SKM-1 (cell line): ENCODE results near the gene BCL2L1.

ENCODE experiments used
- DNase-seq: peaks from one replicate; lab custom pipeline; 2025; ENCODE audit not compliant: unreplicated experiment; lab: John Stamatoyannopoulos, UW

The BCL2L1 gene

DNA sequence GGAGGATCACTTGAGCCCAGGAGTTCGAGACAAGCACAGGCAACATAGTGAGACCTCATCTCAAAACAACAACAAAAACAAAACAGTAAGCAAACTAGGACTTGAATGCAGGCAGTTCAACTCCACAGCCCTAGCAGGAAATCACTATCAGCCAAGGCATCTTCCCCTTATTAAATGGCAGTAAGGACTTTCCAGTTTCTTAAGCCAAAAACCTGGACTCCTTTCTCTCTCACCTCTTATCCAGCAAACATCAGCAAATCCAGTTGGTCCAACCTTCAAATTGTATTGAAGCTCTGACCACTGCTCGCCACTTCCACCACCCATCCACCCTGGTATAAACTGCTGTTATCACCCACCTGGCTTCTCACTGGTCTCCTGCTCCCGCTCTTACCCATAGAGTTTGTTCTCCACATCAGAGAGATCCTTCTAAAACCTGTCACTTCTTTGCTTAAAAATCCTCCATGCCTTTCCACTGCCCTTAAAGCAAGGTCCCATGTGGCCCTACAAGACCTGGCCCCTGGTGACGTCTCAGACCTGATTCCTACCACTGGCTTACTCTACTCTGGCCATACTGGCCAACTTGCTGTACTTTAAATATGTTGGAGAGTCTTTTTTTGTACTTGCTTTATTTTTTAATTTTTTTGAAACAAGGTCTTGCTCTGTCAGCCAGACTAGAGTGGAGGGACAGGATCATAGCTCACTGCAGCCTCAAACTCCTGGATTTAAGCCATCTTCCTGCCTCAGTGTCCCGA, 27.6 kb downstream of the BCL2L1 start:
- DNase-seq = no peak

DNA sequence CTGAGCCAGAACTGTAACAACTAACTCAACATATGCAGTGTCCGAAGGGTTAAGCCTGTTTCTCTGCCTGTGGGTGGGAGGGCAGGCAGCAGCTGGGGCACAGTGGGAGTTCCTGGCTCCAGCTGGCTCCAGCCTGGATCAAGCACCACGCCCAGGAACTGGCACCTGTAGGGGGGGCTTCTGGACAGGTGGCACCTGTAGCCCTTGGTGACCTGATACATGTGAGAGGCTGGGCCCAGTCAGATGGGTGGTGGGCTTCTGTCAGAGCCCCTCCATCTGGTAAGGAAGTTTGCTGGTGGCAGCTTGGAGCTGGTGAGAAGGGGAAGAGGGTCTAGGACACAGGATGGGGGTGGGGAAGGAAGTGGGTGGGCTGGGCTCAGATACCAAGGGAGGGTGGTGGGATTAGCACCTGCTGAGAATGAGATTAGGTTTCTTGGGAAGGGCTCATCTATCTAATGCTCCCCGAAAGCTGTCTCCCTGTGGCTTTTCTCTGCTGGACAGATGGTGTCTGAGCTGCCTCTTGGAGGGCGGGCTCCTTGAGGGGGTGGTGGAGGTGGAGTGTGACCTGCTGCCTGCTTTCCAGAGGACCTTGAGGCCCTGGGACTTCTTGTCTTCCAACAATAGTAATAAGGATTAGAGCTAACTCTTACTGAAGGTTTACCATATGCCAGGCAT, 28.5 kb downstream of the BCL2L1 start:
- DNase-seq = no peak

DNA sequence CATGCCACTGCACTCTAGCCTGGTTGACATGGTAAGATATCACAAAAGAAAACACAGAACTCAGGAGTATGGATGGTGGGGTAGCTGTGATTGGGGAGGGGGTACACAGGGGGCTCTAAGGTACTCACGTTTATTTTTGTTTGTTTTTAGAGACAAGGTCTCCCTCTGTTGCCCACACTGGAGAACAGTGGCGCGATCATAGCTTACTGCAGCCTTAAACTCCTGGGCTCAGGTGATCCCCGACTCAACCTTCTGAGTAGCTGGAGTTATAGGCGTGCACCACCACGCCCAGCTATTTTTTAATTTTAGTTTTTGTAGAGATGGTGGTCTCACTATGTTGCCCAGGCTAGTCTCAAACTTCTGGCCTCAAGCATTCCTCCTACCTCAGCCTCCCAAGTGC, 29.3 kb downstream of the BCL2L1 start:
- DNase-seq = no peak

DNA sequence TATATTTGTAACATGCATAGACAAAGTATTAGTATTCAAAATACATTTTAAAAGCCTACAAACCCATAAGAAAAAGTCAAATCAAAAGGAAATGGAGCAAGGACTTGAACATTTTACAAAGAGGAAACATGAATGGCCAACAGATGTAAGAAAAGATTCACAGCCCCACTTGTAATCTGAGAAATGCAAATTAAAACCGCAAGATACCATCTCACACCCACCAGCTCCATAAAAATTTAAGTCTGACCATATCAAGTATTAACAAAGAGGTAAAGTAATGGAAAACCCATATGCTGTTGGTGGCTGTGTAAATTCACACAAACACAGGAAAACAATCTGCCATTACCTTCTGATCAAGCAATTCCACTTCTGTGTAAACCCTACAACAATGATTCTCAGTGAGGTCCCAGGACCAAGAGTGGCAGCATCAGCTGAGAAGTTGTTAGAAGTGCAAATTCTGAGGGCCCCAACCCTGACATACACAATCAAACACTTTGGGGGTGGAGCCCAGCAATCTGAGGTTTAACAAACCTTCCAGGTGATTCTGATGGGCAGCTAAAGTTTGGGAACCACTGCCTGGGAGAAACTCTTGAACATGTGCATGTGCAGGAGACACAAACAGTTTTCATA, 30.9 kb downstream of the BCL2L1 start:
- DNase-seq = no peak

DNA sequence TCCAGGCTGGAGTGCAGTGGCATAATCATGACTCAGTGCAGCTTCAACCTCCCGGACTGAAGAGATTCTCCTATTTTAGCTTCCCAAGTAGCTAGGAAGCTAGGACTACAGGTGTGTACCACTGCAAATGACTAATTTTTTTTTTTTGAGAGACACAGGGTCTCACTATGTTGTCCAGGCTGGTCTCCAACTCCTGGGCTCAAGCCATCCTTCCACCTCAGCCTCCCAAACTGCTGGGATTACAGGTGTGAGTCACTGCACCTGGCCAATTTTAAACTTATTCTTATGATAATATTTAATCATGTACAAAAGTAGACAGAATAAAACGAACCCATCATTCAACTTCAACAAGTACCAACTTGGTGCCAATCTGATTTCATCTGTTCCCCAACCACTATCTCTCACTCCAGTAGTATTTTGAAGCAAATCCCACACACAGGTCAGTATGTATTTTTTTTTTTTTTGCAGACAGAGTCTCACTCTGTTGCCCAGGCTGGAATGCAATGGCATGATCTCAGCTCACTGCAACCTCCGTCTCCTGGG, 32.5 kb downstream of the BCL2L1 start:
- DNase-seq = no peak

DNA sequence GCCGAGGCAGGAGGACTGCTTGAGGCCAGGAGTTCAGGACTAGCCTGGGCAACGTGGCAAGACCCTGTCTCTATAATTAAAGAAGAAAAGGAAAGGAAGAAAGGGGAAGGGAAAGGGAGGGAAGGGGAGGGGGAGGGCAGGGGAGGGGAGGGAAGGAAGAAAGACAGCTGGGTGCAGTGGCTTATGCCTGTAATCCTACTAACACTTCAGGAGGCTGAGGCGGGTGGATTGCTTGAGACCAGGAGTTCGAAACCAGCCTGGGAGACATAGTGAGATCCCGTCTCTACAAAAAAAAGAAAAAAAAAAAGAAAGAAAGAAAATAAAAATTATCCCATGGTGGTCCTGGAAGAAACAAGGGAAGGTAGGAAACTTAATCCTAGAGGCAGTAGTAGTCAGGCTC, 33.5 kb downstream of the BCL2L1 start:
- no peak for DNase-seq

DNA sequence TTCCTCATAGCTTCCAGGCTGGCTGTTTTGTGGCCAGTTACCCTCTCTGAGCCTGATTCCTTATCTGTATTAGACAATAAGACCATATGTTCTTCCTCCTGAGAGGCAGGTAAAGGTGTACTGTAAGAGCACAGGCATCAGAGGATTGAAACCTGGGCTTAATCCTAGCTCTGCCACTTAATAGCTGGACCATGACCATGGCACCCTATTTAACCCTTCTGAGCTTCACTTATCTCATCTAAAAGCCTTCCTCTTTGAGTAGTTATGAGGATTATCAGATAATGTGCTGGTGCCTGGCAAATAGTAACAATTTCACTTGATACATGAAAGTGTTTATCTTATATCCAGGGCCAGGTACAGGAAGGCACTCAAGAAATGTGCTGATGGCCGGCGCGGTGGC, 34.9 kb downstream of the BCL2L1 start:
- DNase-seq = no peak

DNA sequence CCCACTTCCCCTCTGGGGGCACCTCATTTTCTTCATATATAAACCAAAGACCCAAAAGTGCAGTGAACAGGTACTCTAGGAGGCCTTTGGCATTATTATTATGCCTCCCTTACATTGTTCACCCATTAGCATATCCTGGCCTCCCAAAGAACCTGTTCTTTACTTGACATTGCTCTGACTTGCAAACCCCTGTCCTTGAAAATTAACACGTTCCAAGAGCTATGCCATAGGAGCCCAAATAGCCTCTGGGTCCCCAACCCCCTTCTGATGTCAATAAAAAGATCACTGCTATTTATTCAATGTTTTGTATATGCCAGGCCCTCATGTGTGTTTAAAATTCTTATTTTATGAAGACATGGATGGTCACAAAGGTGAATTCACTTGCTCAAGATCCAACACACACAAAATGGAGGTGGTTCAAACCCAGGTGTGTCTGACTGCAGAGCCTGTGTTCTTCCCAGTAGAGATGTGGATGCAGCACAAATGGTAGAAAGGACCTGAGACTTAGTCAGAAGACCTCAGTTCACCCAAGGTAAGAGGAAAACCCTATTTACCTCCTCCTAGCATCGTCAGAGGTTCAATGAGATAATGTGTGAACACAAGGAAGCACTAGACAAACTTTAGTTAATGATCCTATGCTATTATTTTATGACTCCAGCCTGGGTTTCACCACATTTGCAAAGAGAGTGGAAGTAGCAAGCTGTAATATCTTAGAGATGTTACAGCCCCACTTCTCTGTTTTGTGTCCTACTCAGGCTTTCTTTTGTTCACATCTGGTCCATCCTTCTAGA, 36.6 kb downstream of the BCL2L1 start:
- DNase-seq = no peak

DNA sequence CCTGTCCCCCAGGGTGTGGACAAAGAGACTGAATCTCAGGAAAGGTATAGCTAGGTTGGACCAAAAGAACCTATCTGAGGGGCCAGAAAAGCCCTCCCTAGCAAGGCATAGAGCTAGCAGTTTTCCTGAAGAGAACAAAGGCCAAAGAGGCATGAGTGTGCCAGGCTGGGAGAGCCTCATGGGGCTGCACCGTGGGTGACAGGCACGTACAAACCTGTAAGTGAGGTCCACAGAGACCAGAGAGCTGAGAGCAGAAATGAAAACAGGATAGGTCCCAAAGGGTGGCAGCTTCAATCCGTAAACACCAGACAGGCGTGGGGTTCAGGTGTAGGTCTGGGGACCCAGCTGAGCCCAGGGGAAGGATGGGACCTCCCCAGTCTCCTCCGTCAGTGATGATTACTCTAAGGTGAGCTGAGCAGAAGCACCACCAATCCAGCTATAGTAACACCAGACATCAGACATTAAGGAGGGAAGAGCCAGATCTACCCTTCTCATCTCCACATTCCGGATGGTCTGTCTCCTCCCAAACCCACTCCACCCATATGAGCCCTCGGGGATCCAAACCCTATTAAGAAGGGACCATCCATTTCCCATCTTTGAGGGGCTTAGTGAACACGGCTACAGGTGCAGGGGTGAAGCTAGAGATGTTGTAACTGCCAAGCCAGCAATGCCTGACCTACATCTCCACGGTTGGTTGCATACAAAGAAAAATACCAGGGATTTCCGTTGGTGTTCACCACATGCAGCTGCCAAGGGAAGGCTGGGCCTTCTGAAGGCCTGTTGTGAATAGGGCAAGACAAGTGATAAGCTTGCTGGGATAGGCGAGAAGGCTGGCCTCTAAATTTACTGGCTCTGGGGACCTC, 38.3 kb downstream of the BCL2L1 start:
- DNase-seq = no peak

DNA sequence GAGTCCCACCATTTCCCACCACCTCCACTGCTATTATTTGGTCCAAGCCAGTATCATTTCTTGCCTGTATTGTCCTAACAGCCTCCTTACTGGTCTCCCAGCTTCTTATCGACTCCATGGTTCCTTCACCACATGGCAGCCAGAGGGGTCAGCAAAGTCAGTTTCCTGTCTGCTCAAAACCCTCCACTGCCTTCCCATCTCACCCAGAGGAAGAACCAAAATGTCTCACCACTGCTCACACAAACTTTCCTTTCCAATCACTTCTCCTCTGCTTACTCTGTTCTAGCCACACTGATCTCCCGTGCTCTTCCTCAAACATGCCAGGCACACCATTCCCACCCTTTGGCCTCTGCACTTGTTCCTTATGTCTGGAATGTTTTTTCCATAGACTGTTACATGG, 39.7 kb downstream of the BCL2L1 start:
- no peak for DNase-seq

DNA sequence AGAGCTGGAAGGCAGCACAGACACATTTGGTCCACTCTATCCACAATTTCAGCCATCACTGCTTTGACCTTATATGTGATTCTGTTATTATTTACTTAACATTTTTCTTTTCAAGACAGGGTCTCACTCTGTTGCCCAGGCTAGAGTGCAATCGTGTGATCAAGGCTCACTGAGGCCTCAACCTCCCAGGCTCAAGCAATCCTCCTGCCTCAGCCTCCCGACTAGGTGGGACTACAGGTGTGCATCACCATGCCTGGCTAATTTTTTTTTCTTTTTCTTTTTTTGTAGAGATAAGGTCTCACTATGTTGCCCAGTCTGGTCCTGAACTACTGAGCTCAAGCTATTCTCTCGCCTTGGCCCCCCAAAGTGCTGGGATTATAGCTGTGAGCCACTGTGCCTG, 40.3 kb downstream of the BCL2L1 start:
- DNase-seq = no peak

DNA sequence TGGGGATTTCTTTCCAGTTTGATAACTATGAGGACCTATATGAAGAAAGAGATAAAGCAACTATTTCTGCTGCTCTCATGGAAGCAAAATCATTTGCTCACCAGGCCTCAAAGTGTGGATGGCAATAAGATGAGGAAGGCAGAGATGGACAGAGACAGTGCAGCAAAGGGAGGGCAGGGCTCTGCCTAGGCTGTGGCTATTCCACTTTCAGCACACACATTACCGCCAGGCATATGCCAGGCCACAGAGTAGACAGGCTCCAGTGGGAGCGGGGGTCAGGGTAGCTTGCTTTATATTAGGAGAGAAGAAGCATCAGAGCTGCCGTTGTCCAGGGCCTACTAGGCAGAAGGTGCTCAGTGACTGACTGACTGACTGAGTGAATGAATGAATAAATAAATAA, 40.9 kb downstream of the BCL2L1 start:
- DNase-seq = no peak

DNA sequence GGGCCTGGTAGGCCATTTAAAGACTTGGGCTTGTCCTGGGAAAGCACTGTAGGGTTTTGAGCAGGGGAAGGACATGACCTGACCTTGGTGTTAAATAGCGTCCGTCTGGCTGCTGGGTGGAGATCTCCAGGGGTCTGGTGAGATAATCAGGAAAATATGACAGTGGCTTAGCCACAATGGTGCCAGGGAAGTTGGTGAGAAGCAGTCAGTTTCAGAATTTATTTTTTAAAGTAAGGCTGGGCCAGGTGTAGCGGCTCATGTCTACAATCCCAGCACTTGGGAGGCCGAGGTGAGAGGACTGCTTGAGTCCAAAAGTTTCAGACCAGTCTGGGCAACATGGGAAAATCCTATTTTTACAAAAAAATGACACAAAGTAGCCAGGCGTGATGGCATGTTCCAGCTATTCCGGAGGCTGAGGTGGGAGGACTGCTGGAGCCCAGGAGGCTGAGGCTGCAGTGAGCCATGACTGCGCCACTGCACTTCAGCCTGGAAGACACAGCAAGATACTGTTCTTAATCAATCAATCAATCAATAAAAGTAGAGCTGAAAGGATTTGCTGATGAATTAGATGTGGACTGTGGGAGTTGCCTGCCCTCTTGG, 41.4 kb downstream of the BCL2L1 start:
- no peak for DNase-seq

DNA sequence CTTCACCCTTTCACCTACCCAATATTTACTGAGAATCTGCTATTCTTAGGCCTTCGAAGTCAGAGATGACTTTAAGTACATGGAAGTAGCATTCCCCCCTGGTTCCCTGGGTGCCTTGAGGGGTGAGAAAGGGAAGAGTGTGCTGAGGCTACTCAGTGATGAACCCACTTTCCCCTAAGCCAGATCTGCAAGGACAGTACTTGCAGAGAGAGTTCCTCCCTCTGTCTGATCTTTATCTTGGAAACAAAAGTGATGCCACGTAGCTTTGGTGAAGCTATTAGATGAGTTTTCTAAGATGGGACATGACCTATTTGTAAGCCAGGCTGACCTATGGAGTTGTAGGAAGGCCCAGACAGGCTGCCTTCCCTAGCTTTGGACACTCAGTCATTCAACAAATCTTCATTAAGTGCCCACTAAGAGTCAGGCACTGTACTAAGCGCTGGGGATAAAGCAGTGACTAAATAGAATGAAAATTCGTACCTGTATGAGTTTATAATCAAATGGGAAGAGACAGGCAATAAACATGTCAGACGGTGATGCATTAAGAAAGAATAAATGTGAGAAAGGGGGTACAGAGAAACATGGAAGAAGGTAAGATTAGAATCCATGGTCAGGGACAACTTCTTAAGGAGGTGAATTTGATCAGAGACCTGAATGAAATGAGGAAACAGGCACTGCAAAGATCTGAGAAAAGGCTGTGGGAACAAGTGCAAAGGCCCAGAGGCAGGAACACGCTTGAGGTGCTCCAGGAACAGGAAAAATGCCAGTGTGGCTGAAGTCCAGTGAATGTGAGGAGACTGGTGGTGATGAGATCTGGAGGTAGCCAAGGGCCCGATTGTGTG, 42.2 kb downstream of the BCL2L1 start:
- DNase-seq = no peak

DNA sequence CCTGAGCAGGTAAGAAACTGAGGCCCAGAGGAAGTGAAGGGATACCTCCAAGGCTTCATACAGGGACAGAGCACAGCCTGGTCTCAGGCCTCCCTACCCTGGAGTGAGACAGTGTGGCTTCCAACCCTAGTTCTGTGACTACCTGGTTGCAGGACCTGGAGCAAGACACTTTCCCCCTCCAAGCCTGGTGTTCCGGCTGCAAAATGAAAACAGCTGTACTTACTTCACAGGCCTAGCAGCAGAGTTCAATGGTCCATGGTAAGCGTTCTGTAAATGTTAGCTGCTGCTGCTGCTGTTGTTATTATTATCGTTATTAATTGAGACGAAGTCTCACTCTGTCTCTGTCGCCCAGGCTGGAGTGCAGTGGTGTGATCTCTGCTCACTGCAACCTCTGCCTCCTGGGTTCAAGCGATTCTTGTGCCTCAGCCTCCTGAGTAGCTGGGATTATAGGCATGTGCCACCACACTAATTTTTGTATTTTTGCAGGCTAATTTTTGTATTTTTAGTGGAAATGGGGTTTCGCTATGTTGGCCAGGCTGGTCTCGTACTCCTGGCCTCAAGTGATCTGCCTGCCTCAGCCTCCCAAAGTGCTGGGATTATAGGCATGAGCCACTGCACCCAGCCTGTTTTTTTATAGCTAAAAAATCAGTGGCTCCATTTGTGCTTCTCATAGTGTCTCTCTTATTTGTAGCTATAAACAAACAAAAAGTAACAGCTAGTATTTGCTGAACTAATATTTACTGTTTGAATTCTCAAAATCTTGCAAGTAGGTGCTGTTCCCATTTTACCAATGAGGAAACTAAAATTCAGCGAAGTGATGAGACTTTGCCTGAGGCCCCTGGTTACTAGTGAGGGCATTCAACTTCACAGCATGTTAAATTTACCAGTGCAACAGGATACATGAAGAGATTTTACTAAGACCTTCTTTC, 43.0 kb downstream of the BCL2L1 start:
- no peak for DNase-seq

DNA sequence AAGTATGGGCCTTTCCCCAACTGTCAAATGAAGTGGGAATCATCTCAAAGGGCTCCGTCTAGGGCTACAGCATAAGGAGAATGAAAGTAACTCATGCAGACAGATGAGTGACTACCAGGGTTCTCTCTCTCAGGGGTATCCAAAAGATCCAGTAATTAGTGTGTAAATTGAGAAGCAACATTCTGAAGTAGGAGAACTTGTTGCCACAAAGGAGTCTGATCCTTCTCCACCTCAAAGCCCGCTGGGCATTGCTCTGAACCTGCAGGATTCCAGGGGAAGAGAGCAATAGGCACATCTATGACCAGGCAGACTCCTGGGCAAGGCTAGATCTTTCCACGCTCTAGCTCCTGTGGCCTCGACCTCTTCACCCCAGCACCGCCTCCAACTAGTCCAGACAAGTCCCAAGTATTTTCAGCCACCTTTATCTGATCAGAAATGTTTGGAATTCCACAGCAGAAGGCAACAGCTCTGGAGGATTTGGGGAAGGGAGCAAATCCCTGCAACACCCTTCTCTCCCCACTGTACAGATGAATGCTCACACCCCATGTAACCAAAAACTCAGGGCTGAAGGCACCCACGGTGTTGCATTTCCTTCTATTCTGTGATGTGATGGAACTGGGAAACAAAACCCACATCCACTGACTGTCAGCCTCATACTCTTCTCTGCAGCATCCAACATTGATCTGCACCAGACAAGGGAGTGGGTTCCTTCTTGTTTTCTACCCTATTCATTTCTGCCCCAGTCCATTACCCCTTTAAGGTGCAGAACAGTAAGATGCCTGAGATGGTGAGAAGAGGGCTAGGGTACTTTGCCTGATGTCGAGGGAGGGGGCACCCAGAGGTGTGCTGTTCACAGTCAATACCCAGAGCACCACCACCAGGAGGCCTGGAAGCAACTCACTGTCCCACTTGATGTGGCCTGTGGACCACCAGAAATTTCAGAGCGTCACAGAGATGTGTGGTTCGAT, 44.0 kb downstream of the BCL2L1 start:
- DNase-seq = no peak
